A549 (cell line): ENCODE data around the gene MORN1.

ENCODE experiments used
- EP300 ChIP-seq, 2 experiments: fragments of >200 bp; sonication (Bioruptor Twin); formaldehyde crosslinking; IDR thresholded peaks; 2 replicates in 1 of 2; 3 replicates in 1 of 2; pipeline ENCODE4 v1.6.1; 2016 to 2017
- FOXS1 ChIP-seq: fragments of 250-450 bp; sonication (Bioruptor Pico); IDR thresholded peaks from 2 replicates; pipeline ENCODE4 v1.5.0; 2020; ENCODE audit warnings: mild to moderate bottlenecking, moderate library complexity
- HDAC2 ChIP-seq: fragments of 200-600 bp; sonication (generic); IDR thresholded peaks from 2 replicates; pipeline ENCODE4 v1.6.1; 2016
- KDM5A ChIP-seq: fragments of 200-600 bp; sonication (generic); IDR thresholded peaks from 2 replicates; pipeline ENCODE4 v1.6.1; 2016; ENCODE audit warnings: antibody characterized with exemption, mild to moderate bottlenecking
- MYC ChIP-seq: IDR thresholded peaks from 2 replicates; pipeline ENCODE4 v1.6.1; 2012; ENCODE audit warnings: mild to moderate bottlenecking, inconsistent platforms, low read length, improper control_type of control experiment, borderline replicate concordance
- POLR2A ChIP-seq: IDR thresholded peaks from 2 replicates; pipeline ENCODE4 v1.6.1; 2012; ENCODE audit warnings: mild to moderate bottlenecking, low read length
- POLR2AphosphoS2 ChIP-seq: conservative IDR thresholded peaks from 2 replicates; pipeline ENCODE4 v1.6.1; 2012; ENCODE audit warnings: low read length, improper control_type of control experiment, inconsistent platforms
- RAD21 ChIP-seq, 2 experiments: fragments of >200 bp in 1 of 2; sonication (Bioruptor Twin) in 1 of 2; formaldehyde crosslinking in 1 of 2; IDR thresholded peaks in 1 of 2; conservative IDR thresholded peaks in 1 of 2; 2 replicates in 1 of 2; 3 replicates in 1 of 2; pipeline ENCODE4 v1.6.1; 2012 to 2018; ENCODE audit warnings: inconsistent platforms in 1 of 2
- RFX5 ChIP-seq: fragments of 450-650 bp; IDR thresholded peaks from 2 replicates; pipeline ENCODE4 v1.7.1; 2014; ENCODE audit warnings: antibody characterized with exemption, mild to moderate bottlenecking, moderate library complexity
- TF ChIP-seq, protein P1 (sequence below): fragments of 150-350 bp; IDR thresholded peaks from 2 replicates; pipeline ENCODE4 v1.6.1; 2014; ENCODE audit warnings: low read depth, mild to moderate bottlenecking, low read length
- TF ChIP-seq, protein P2 (sequence below): fragments of >200 bp; sonication (Bioruptor Twin); formaldehyde crosslinking; IDR thresholded peaks from 3 replicates; pipeline ENCODE4 v1.5.1; 2016
- TF ChIP-seq, protein P3 (sequence below): IDR thresholded peaks from 2 replicates; pipeline ENCODE4 v1.6.1; 2012
- TF ChIP-seq, protein P4 (sequence below): fragments of 200-600 bp; sonication (generic); IDR thresholded peaks from 2 replicates; pipeline ENCODE4 v1.6.1; 2016; ENCODE audit warnings: antibody characterized with exemption, mild to moderate bottlenecking, moderate library complexity

DNA sequence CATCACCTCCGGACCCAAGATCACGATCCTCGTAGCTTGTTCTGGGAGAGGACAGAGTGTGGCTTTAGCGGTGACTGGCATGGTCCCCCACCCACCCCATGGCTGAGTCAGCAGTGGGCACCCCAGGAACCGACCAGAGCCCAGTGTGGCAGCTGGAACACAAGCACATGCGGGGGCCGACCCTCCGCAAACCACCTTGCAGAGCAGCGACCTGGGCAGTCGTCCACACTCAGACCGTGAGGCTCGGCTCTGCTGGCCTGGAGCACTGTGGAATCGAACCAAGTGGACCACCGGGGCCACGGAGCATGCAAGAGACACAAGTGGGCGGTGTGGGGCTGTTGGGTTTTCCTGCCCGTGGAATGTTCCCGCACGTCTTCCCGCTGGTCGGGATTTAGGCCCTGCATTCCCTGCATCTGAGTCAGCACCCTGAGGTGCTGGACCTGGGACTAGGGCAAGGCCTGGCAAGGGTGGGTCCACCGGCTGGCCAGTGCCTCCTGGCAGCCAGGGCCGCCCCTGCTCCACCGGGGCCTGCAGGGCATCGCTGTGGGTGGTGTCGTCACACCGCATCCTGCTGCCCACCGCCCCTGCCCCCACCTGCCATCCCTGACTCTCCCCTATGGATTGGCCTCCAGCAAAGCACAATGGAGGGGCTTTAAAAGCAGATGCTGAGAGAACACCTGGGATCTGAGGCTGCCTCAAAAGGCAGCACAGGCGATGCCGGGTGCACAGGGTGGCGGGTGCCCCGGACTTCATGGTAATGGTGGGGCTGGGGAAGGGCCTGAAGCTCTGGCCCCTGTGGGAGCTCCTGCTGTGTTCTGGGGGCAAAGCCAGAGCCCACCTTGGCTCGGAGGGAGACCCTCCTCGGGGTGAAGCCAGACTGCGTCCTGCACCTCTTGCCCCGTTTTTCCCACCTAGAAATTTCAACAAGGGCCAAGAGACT is 18.5 kb downstream of the MORN1 start:
- TF ChIP-seq, protein P1, sequence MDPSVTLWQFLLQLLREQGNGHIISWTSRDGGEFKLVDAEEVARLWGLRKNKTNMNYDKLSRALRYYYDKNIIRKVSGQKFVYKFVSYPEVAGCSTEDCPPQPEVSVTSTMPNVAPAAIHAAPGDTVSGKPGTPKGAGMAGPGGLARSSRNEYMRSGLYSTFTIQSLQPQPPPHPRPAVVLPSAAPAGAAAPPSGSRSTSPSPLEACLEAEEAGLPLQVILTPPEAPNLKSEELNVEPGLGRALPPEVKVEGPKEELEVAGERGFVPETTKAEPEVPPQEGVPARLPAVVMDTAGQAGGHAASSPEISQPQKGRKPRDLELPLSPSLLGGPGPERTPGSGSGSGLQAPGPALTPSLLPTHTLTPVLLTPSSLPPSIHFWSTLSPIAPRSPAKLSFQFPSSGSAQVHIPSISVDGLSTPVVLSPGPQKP: no peak
- no peak for TF ChIP-seq HDAC2
- TF ChIP-seq KDM5A: no peak
- no peak for TF ChIP-seq MYC
- TF ChIP-seq, protein P2, sequence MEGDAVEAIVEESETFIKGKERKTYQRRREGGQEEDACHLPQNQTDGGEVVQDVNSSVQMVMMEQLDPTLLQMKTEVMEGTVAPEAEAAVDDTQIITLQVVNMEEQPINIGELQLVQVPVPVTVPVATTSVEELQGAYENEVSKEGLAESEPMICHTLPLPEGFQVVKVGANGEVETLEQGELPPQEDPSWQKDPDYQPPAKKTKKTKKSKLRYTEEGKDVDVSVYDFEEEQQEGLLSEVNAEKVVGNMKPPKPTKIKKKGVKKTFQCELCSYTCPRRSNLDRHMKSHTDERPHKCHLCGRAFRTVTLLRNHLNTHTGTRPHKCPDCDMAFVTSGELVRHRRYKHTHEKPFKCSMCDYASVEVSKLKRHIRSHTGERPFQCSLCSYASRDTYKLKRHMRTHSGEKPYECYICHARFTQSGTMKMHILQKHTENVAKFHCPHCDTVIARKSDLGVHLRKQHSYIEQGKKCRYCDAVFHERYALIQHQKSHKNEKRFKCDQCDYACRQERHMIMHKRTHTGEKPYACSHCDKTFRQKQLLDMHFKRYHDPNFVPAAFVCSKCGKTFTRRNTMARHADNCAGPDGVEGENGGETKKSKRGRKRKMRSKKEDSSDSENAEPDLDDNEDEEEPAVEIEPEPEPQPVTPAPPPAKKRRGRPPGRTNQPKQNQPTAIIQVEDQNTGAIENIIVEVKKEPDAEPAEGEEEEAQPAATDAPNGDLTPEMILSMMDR: no peak
- TF ChIP-seq RAD21 (conservative IDR thresholded peaks at IDR 0.05 in 1 of 2, IDR thresholded peaks at IDR 0.05 in 1 of 2): no peak
- TF ChIP-seq, protein P3, sequence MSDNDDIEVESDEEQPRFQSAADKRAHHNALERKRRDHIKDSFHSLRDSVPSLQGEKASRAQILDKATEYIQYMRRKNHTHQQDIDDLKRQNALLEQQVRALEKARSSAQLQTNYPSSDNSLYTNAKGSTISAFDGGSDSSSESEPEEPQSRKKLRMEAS: no peak
- no peak for TF ChIP-seq RFX5
- TF ChIP-seq POLR2AphosphoS2: no peak
- no peak for TF ChIP-seq POLR2A
- TF ChIP-seq, protein P4, sequence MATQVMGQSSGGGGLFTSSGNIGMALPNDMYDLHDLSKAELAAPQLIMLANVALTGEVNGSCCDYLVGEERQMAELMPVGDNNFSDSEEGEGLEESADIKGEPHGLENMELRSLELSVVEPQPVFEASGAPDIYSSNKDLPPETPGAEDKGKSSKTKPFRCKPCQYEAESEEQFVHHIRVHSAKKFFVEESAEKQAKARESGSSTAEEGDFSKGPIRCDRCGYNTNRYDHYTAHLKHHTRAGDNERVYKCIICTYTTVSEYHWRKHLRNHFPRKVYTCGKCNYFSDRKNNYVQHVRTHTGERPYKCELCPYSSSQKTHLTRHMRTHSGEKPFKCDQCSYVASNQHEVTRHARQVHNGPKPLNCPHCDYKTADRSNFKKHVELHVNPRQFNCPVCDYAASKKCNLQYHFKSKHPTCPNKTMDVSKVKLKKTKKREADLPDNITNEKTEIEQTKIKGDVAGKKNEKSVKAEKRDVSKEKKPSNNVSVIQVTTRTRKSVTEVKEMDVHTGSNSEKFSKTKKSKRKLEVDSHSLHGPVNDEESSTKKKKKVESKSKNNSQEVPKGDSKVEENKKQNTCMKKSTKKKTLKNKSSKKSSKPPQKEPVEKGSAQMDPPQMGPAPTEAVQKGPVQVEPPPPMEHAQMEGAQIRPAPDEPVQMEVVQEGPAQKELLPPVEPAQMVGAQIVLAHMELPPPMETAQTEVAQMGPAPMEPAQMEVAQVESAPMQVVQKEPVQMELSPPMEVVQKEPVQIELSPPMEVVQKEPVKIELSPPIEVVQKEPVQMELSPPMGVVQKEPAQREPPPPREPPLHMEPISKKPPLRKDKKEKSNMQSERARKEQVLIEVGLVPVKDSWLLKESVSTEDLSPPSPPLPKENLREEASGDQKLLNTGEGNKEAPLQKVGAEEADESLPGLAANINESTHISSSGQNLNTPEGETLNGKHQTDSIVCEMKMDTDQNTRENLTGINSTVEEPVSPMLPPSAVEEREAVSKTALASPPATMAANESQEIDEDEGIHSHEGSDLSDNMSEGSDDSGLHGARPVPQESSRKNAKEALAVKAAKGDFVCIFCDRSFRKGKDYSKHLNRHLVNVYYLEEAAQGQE: no peak
- no peak for TF ChIP-seq FOXS1 (CRISPR knock-in tag)
- TF ChIP-seq EP300 (IDR thresholded peaks at IDR 0.05): no peak
